ENCODE measurements around the gene N4BP3.

N4BP3 gene

GRCh38 chr5:178145965-178146820, 32.9 kb downstream of the N4BP3 start:
- DNase-seq (ENCODE audit: extremely low read depth in 1 of 2, low read depth in 1 of 2): no peak

GRCh38 chr5:178147406-178147805, 34.1 kb downstream of the N4BP3 start:
- no peak for DNase-seq (ENCODE audit: extremely low read depth in 1 of 2, low read depth in 1 of 2)

- DNase-seq (ENCODE audit: extremely low read depth in 1 of 2, low read depth in 1 of 2): no peak
Observed at GRCh38 chr5:178149199-178149932, 36.0 kb downstream of the N4BP3 start.

- DNase-seq (ENCODE audit: extremely low read depth in 1 of 2, low read depth in 1 of 2): no peak
Observed at GRCh38 chr5:178150977-178151734, 37.8 kb downstream of the N4BP3 start.

- no peak for DNase-seq (ENCODE audit: extremely low read depth in 1 of 2, low read depth in 1 of 2)
Observed at GRCh38 chr5:178152491-178153444, 39.4 kb downstream of the N4BP3 start.

- DNase-seq (ENCODE audit: extremely low read depth in 1 of 2, low read depth in 1 of 2): peak; percentile 94 to 97
Observed at GRCh38 chr5:178153530-178154340, 40.4 kb downstream of the N4BP3 start, which contains the start of gene NHP2. Gene NHP2 (minus strand): TSS chr5:178153885. CDS start chr5:178153817, 68 bp downstream.

GRCh38 chr5:178155065-178155464, 41.7 kb downstream of the N4BP3 start:
- no peak for DNase-seq (ENCODE audit: extremely low read depth in 1 of 2, low read depth in 1 of 2)

- DNase-seq (ENCODE audit: extremely low read depth in 1 of 2, low read depth in 1 of 2): no peak
Observed at GRCh38 chr5:178160176-178160575, 46.8 kb downstream of the N4BP3 start.

- no peak for DNase-seq (ENCODE audit: extremely low read depth in 1 of 2, low read depth in 1 of 2)
Observed at GRCh38 chr5:178162481-178162880, 49.1 kb downstream of the N4BP3 start.

GRCh38 chr5:178163772-178164735, 50.7 kb downstream of the N4BP3 start:
- peak; percentile 76 to 79 for DNase-seq (ENCODE audit: extremely low read depth in 1 of 2, low read depth in 1 of 2)

- no peak for DNase-seq (ENCODE audit: extremely low read depth in 1 of 2, low read depth in 1 of 2)
Observed at GRCh38 chr5:178165581-178165980, 52.2 kb downstream of the N4BP3 start.

- no peak for DNase-seq (ENCODE audit: extremely low read depth in 1 of 2, low read depth in 1 of 2)
Observed at GRCh38 chr5:178170455-178170854, 57.1 kb downstream of the N4BP3 start.

GRCh38 chr5:178174456-178174855, 61.1 kb downstream of the N4BP3 start:
- DNase-seq (ENCODE audit: extremely low read depth in 1 of 2, low read depth in 1 of 2): no peak
